ENCODE data around the gene SLC17A9.

Gene SLC17A9

GRCh38 chr20:63000958-63001357 lies 48.4 kb downstream of the SLC17A9 start:
- Histone ChIP-seq H3K4me3 (ENCODE audit: low read depth, low read length) (no peak overlapping the region), H3K27me3 (ENCODE audit: control insufficient read depth, insufficient read depth, low read length) (peaks cover 93% of the 10 kb centered on the region), H3K9ac (ENCODE audit: low read length) (no peak overlapping the region), H3K27ac (ENCODE audit: low read depth, low read length) (no peak overlapping the region), H3K4me1 (ENCODE audit: control insufficient read depth, insufficient read depth, low read length) (peaks cover 33% of the 10 kb centered on the region), H3K9me3 (ENCODE audit: control insufficient read depth, insufficient read depth, low read depth, low read length) (no peaks in the 10 kb centered on the region), H3K36me3 (ENCODE audit: control insufficient read depth, insufficient read depth, low read length) (no peaks in the 10 kb centered on the region)

- Histone ChIP-seq H3K36me3 (ENCODE audit: control insufficient read depth, insufficient read depth, low read length) (no peaks in the 10 kb centered on the region), H3K9ac (ENCODE audit: low read length) (no peak overlapping the region), H3K4me3 (ENCODE audit: low read depth, low read length) (no peak overlapping the region), H3K27me3 (ENCODE audit: control insufficient read depth, insufficient read depth, low read length) (peaks cover 97% of the 10 kb centered on the region), H3K4me1 (ENCODE audit: control insufficient read depth, insufficient read depth, low read length) (peaks cover 32% of the 10 kb centered on the region), H3K9me3 (ENCODE audit: control insufficient read depth, insufficient read depth, low read depth, low read length) (no peaks in the 10 kb centered on the region), H3K27ac (ENCODE audit: low read depth, low read length) (no peak overlapping the region)
These were observed 50.0 kb downstream of the SLC17A9 start for GRCh38 chr20:63002511-63002910.

GRCh38 chr20:63003546-63003945 lies 51.0 kb downstream of the SLC17A9 start:
- peaks cover 97% of the 10 kb centered on the region for H3K27me3 ChIP-seq (ENCODE audit: control insufficient read depth, insufficient read depth, low read length)

GRCh38 chr20:63004607-63005364 lies 52.3 kb downstream of the SLC17A9 start:
- Histone ChIP-seq H3K36me3 (ENCODE audit: control insufficient read depth, insufficient read depth, low read length) (no peaks in the 10 kb centered on the region), H3K9me3 (ENCODE audit: control insufficient read depth, insufficient read depth, low read depth, low read length) (no peaks in the 10 kb centered on the region), H3K27ac (ENCODE audit: low read depth, low read length) (no peak overlapping the region), H3K27me3 (ENCODE audit: control insufficient read depth, insufficient read depth, low read length) (peaks cover 98% of the 10 kb centered on the region), H3K4me1 (ENCODE audit: control insufficient read depth, insufficient read depth, low read length) (peaks cover 38% of the 10 kb centered on the region), H3K4me3 (ENCODE audit: low read depth, low read length) (peak overlapping the region; percentile 46), H3K9ac (ENCODE audit: low read length) (no peak overlapping the region)

More at GRCh38 chr20:63003546-63003945, 51.0 kb downstream of the SLC17A9 start:
- Histone ChIP-seq H3K9ac (ENCODE audit: low read length) (no peak overlapping the region), H3K9me3 (ENCODE audit: control insufficient read depth, insufficient read depth, low read depth, low read length) (no peaks in the 10 kb centered on the region), H3K27ac (ENCODE audit: low read depth, low read length) (no peak overlapping the region), H3K36me3 (ENCODE audit: control insufficient read depth, insufficient read depth, low read length) (no peaks in the 10 kb centered on the region), H3K4me3 (ENCODE audit: low read depth, low read length) (no peak overlapping the region), H3K4me1 (ENCODE audit: control insufficient read depth, insufficient read depth, low read length) (peaks cover 37% of the 10 kb centered on the region)

GRCh38 chr20:63005365-63005861 lies 52.9 kb downstream of the SLC17A9 start:
- no peak overlapping the region for H3K27ac ChIP-seq (ENCODE audit: low read depth, low read length)
- peak overlapping the region; percentile 46 for H3K4me3 ChIP-seq (ENCODE audit: low read depth, low read length)
- H3K9me3 ChIP-seq (ENCODE audit: control insufficient read depth, insufficient read depth, low read depth, low read length), result no peaks in the 10 kb centered on the region
- H3K27me3 ChIP-seq (ENCODE audit: control insufficient read depth, insufficient read depth, low read length), result peaks cover 98% of the 10 kb centered on the region
- H3K36me3 ChIP-seq (ENCODE audit: control insufficient read depth, insufficient read depth, low read length), result no peaks in the 10 kb centered on the region
- peaks cover 45% of the 10 kb centered on the region for H3K4me1 ChIP-seq (ENCODE audit: control insufficient read depth, insufficient read depth, low read length)
- no peak overlapping the region for H3K9ac ChIP-seq (ENCODE audit: low read length)

GRCh38 chr20:63005862-63006539 lies 53.5 kb downstream of the SLC17A9 start:
- no peak overlapping the region for H3K9ac ChIP-seq (ENCODE audit: low read length)
- H3K27me3 ChIP-seq (ENCODE audit: control insufficient read depth, insufficient read depth, low read length), result peaks cover 97% of the 10 kb centered on the region
- H3K4me3 ChIP-seq (ENCODE audit: low read depth, low read length), result peak overlapping the region; percentile 46; the same call in 1 of the 2 replicates
- peaks cover 46% of the 10 kb centered on the region for H3K4me1 ChIP-seq (ENCODE audit: control insufficient read depth, insufficient read depth, low read length)
- H3K27ac ChIP-seq (ENCODE audit: low read depth, low read length), result no peak overlapping the region
- no peaks in the 10 kb centered on the region for H3K36me3 ChIP-seq (ENCODE audit: control insufficient read depth, insufficient read depth, low read length)
- no peaks in the 10 kb centered on the region for H3K9me3 ChIP-seq (ENCODE audit: control insufficient read depth, insufficient read depth, low read depth, low read length)

GRCh38 chr20:63006540-63007359 lies 54.2 kb downstream of the SLC17A9 start, which contains the start of gene BHLHE23:
Gene BHLHE23 (minus strand): TSS chr20:63006964. CDS start chr20:63006774, 190 bp downstream.
- Histone ChIP-seq H3K4me3 (ENCODE audit: low read depth, low read length) (peak within 1 kb of the TSS; percentile 46), H3K36me3 (ENCODE audit: control insufficient read depth, insufficient read depth, low read length) (no peaks in the 10 kb centered on the region), H3K9me3 (ENCODE audit: control insufficient read depth, insufficient read depth, low read depth, low read length) (no peaks in the 10 kb centered on the region), H3K4me1 (ENCODE audit: control insufficient read depth, insufficient read depth, low read length) (peaks cover 46% of the 10 kb centered on the region), H3K27ac (ENCODE audit: low read depth, low read length) (no peak within 1 kb of the TSS), H3K27me3 (ENCODE audit: control insufficient read depth, insufficient read depth, low read length) (peaks cover 99% of the 10 kb centered on the region), H3K9ac (ENCODE audit: low read length) (no peak within 1 kb of the TSS)

GRCh38 chr20:63007360-63007645 lies 54.8 kb downstream of the SLC17A9 start:
- H3K9me3 ChIP-seq (ENCODE audit: control insufficient read depth, insufficient read depth, low read depth, low read length), result no peaks in the 10 kb centered on the region
- no peak overlapping the region for H3K9ac ChIP-seq (ENCODE audit: low read length)
- H3K27me3 ChIP-seq (ENCODE audit: control insufficient read depth, insufficient read depth, low read length), result peaks cover 98% of the 10 kb centered on the region
- peak overlapping the region; percentile 46 for H3K4me3 ChIP-seq (ENCODE audit: low read depth, low read length)
- H3K27ac ChIP-seq (ENCODE audit: low read depth, low read length), result no peak overlapping the region
- peaks cover 46% of the 10 kb centered on the region for H3K4me1 ChIP-seq (ENCODE audit: control insufficient read depth, insufficient read depth, low read length)
- no peaks in the 10 kb centered on the region for H3K36me3 ChIP-seq (ENCODE audit: control insufficient read depth, insufficient read depth, low read length)

GRCh38 chr20:63007646-63008488 lies 55.4 kb downstream of the SLC17A9 start:
- Histone ChIP-seq H3K9me3 (ENCODE audit: control insufficient read depth, insufficient read depth, low read depth, low read length) (peaks cover 4% of the 10 kb centered on the region; the same call in 1 of the 2 replicates), H3K4me3 (ENCODE audit: low read depth, low read length) (peak overlapping the region; percentile 46), H3K27ac (ENCODE audit: low read depth, low read length) (no peak overlapping the region), H3K4me1 (ENCODE audit: control insufficient read depth, insufficient read depth, low read length) (peaks cover 46% of the 10 kb centered on the region), H3K27me3 (ENCODE audit: control insufficient read depth, insufficient read depth, low read length) (peaks cover 98% of the 10 kb centered on the region), H3K9ac (ENCODE audit: low read length) (no peak overlapping the region), H3K36me3 (ENCODE audit: control insufficient read depth, insufficient read depth, low read length) (no peaks in the 10 kb centered on the region)

GRCh38 chr20:63008541-63009044 lies 56.1 kb downstream of the SLC17A9 start:
- H3K36me3 ChIP-seq (ENCODE audit: control insufficient read depth, insufficient read depth, low read length), result no peaks in the 10 kb centered on the region
- peaks cover 40% of the 10 kb centered on the region for H3K4me1 ChIP-seq (ENCODE audit: control insufficient read depth, insufficient read depth, low read length)
- H3K27ac ChIP-seq (ENCODE audit: low read depth, low read length), result no peak overlapping the region
- peaks cover 8% of the 10 kb centered on the region; the same call in 1 of the 2 replicates for H3K9me3 ChIP-seq (ENCODE audit: control insufficient read depth, insufficient read depth, low read depth, low read length)
- H3K27me3 ChIP-seq (ENCODE audit: control insufficient read depth, insufficient read depth, low read length), result peaks cover 98% of the 10 kb centered on the region
- H3K9ac ChIP-seq (ENCODE audit: low read length), result no peak overlapping the region
- H3K4me3 ChIP-seq (ENCODE audit: low read depth, low read length), result peak overlapping the region; percentile 48
